Duodenal mucosa (tissue), 2 donors: ENCODE results near the gene ZCCHC14.
"Not testable (repeated sequence)": the region's sequence is repeated elsewhere in the genome, so short reads cannot be mapped to it uniquely, and the experiment has no call there.

Source experiments
- H3K27ac ChIP-seq: one replicate; pipeline ENCODE4 v1.7.0; 2013; ENCODE audit warnings: low read depth, low read length
- H3K27me3 ChIP-seq, 2 donors: one replicate each; pipeline ENCODE4 v1.7.0; 2013; ENCODE audit warnings: low read length in 2 of 2, control low read depth in 1 of 2; ENCODE audit not compliant: insufficient read depth in 2 of 2, control insufficient read depth in 1 of 2
- H3K36me3 ChIP-seq, 2 donors: one replicate each; pipeline ENCODE4 v1.7.0; 2013; ENCODE audit warnings: low read length in 2 of 2, control low read depth in 1 of 2; ENCODE audit not compliant: insufficient read depth in 2 of 2, control insufficient read depth in 1 of 2
- H3K4me1 ChIP-seq, 2 donors: one replicate each; pipeline ENCODE4 v1.7.0; 2013; ENCODE audit warnings: low read length in 2 of 2, control low read depth in 1 of 2; ENCODE audit not compliant: insufficient read depth in 2 of 2, control insufficient read depth in 1 of 2
- H3K4me3 ChIP-seq, 2 donors: one replicate each; pipeline ENCODE4 v1.7.0; 2013; ENCODE audit warnings: low read length in 2 of 2, low read depth in 1 of 2
- H3K9ac ChIP-seq, 2 donors: one replicate each; pipeline ENCODE4 v1.7.0; 2013; ENCODE audit warnings: low read length in 2 of 2, low read depth in 1 of 2
- H3K9me3 ChIP-seq, 2 donors: one replicate each; pipeline ENCODE4 v1.7.0; 2013; ENCODE audit warnings: low read length in 2 of 2, control low read depth in 1 of 2; ENCODE audit not compliant: control insufficient read depth in 1 of 2

ZCCHC14 gene

DNA sequence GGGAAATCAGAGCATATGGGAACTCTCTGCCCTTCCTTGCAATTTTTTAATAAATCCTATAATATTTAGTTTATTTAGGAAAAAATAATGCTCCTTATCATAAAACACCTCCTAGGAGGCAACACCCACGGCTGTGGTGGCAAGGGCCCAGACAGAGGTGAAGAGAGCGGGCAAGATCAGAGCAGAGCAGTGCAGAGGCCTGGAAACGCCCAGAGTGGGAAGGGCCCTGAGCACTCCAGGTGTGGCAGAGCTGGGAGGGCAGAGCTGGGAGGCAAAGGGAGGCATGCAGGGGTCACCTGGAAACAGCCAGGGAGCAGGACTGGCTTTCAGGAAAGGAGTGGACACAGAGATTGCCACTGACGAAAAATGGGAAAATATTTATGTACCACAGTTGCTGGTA, 126.5 kb downstream of the ZCCHC14 start:
- no peak overlapping the region for H3K9ac ChIP-seq
- H3K27me3 ChIP-seq, result no peaks in the 10 kb centered on the region
- H3K27ac ChIP-seq, result no peak overlapping the region
- peaks cover 17 to 22% of the 10 kb centered on the region in 2 donors for H3K4me1 ChIP-seq
- peaks cover 8 to 14% of the 10 kb centered on the region in 2 donors for H3K36me3 ChIP-seq
- no peaks in the 10 kb centered on the region for H3K9me3 ChIP-seq
- H3K4me3 ChIP-seq, result no peak overlapping the region

DNA sequence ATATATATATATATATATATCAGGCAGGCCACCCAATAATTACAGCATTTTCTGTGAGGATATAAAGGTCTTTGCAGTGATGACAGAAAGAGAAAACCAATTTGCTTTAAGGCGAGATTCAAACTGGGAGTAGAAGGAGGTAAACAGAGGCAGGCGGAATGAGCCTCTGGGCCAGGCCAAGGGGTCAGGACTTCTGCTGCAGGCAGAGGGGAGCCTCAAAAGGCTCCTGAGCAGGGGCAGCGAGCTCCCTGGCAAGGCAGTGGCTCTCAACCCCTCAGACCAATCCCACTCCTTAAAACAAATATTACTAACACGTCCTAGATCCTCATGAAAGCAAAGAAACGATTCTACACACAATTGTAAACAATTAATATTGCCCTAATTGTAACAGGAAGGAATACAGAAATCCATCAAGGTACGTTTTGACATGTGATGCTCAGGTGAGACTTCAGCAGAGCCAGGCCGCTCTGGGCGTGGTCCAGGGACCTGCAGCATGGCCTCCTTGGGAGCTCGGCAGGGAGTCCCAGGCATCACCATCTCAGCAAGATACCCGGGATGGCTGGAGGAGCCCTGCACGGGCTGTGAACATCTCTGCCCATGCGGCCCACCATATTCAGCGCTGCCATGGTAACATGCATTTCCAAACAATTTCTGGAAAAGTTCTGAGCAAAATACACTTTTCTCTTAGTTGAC, 127.7 kb downstream of the ZCCHC14 start:
- no peaks in the 10 kb centered on the region for H3K27me3 ChIP-seq
- H3K9me3 ChIP-seq, result no peaks in the 10 kb centered on the region
- no peak overlapping the region for H3K4me3 ChIP-seq
- no peak overlapping the region for H3K27ac ChIP-seq
- peaks cover 17 to 22% of the 10 kb centered on the region in 2 donors for H3K4me1 ChIP-seq
- no peak overlapping the region for H3K9ac ChIP-seq
- H3K36me3 ChIP-seq, result peaks cover 19 to 24% of the 10 kb centered on the region in 2 donors

GRCh38 chr16:87363771-87364455, 128.9 kb downstream of the ZCCHC14 start:
- H3K9ac ChIP-seq, result no peak overlapping the region
- H3K36me3 ChIP-seq, result peaks cover 31 to 36% of the 10 kb centered on the region in 2 donors
- no peak overlapping the region for H3K4me3 ChIP-seq
- H3K27ac ChIP-seq, result no peak overlapping the region
- H3K9me3 ChIP-seq, result no peaks in the 10 kb centered on the region
- peaks cover 17 to 22% of the 10 kb centered on the region in 2 donors for H3K4me1 ChIP-seq
- H3K27me3 ChIP-seq, result no peaks in the 10 kb centered on the region

- H3K27ac ChIP-seq, H3K9me3 ChIP-seq, H3K27me3 ChIP-seq, H3K9ac ChIP-seq, H3K4me3 ChIP-seq: not testable (repeated sequence)
- Histone ChIP-seq H3K4me1 (peaks cover 17 to 22% of the 10 kb centered on the region in 2 donors), H3K36me3 (peaks cover 40 to 46% of the 10 kb centered on the region in 2 donors)
Observed at GRCh38 chr16:87362828-87363559, 129.8 kb downstream of the ZCCHC14 start.

- Histone ChIP-seq H3K4me1 (peaks cover 17 to 22% of the 10 kb centered on the region in 2 donors), H3K27me3 (no peaks in the 10 kb centered on the region), H3K27ac (no peak overlapping the region), H3K9ac (no peak overlapping the region), H3K9me3 (no peaks in the 10 kb centered on the region), H3K36me3 (peaks cover 41 to 45% of the 10 kb centered on the region in 2 donors), H3K4me3 (no peak overlapping the region)
Observed at GRCh38 chr16:87361916-87362619, 130.8 kb downstream of the ZCCHC14 start.

DNA sequence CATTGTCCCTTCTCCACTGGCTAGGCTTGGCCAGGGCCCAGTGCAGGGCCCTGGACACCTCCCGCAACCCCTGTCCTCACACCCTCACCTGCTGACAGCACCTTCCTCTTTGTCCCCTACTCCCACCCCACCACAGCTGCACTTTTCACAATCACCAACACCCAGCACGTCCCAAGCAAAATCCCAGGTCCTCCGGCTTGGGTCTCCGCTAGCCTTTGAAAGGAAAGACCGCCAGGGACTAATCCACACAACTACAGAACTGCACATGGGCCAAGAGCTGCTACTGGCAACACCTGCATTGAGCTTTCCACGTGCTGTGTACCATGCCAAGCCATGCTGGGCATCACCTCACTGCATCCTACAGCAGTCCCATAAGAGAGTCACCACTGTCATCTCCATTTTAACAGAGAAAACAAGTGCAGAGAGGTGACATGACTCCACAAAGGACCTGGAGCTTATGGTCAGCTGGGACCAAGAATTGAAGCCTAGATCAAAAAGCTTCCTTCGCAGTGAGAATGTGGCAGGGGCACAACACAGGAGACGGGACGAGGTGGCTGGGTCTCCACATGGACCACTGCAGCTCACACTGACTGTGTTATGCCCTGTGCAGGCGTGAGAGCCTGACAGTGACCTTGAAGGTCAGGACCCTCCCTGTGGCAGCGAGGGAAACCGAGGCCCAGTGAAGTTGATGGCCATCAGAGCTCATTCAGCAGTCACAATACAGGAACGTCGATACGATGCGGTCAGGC, 131.8 kb downstream of the ZCCHC14 start:
- Histone ChIP-seq H3K9ac (no peak overlapping the region), H3K9me3 (no peaks in the 10 kb centered on the region), H3K36me3 (peaks cover 48 to 55% of the 10 kb centered on the region in 2 donors), H3K4me1 (peaks cover 14 to 15% of the 10 kb centered on the region in 2 donors), H3K27me3 (no peaks in the 10 kb centered on the region), H3K4me3 (no peak overlapping the region), H3K27ac (no peak overlapping the region)

GRCh38 chr16:87359121-87359520, 133.7 kb downstream of the ZCCHC14 start:
- H3K4me1 ChIP-seq, result peaks cover 6 to 7% of the 10 kb centered on the region in 2 donors
- no peaks in the 10 kb centered on the region for H3K27me3 ChIP-seq
- H3K9me3 ChIP-seq, result no peaks in the 10 kb centered on the region
- H3K4me3 ChIP-seq, result no peak overlapping the region
- H3K36me3 ChIP-seq, result peaks cover 46 to 65% of the 10 kb centered on the region in 2 donors
- H3K9ac ChIP-seq, result no peak overlapping the region
- no peak overlapping the region for H3K27ac ChIP-seq

- Histone ChIP-seq H3K36me3 (peaks cover 45 to 65% of the 10 kb centered on the region in 2 donors), H3K27me3 (no peaks in the 10 kb centered on the region)
Observed at GRCh38 chr16:87358696-87359095, 134.1 kb downstream of the ZCCHC14 start.

GRCh38 chr16:87358250-87358649, 134.6 kb downstream of the ZCCHC14 start:
- no peaks in the 10 kb centered on the region for H3K4me1 ChIP-seq
- H3K4me3 ChIP-seq, result no peak overlapping the region
- H3K27me3 ChIP-seq, result no peaks in the 10 kb centered on the region
- H3K9ac ChIP-seq, result no peak overlapping the region
- H3K9me3 ChIP-seq, result no peaks in the 10 kb centered on the region
- H3K27ac ChIP-seq, result no peak overlapping the region
- H3K36me3 ChIP-seq, result peaks cover 45 to 66% of the 10 kb centered on the region in 2 donors

More at GRCh38 chr16:87358696-87359095, 134.1 kb downstream of the ZCCHC14 start:
- Histone ChIP-seq H3K9ac (no peak overlapping the region), H3K4me1 (peaks cover 2 to 3% of the 10 kb centered on the region in 2 donors), H3K27ac (no peak overlapping the region), H3K9me3 (no peaks in the 10 kb centered on the region), H3K4me3 (no peak overlapping the region)
